Vagina (tissue), 2 donors: ENCODE measurements around the gene ANKRD39.

Experiments
- POLR2A ChIP-seq, 2 donors: fragments of 450-650 bp; IDR thresholded peaks; one replicate each; pipeline ENCODE4 v1.6.1; 2017; ENCODE audit warnings: antibody characterized with exemption in 2 of 2, mild to moderate bottlenecking in 2 of 2, moderate library complexity in 2 of 2
- POLR2AphosphoS5 ChIP-seq, 2 donors: sonication (generic); formaldehyde crosslinking; IDR thresholded peaks; one replicate each; pipeline ENCODE4 v1.9.0; 2017; ENCODE audit warnings: antibody characterized with exemption in 2 of 2, mild to moderate bottlenecking in 2 of 2, low read depth in 1 of 2; ENCODE audit not compliant: insufficient read depth in 1 of 2
- TF ChIP-seq, protein P1 (sequence below), 3 experiments: fragments of 450-650 bp in 2 of 3; fragments of 200-600 bp in 1 of 3; sonication (generic) in 1 of 3; IDR thresholded peaks; one replicate each; pipeline ENCODE4 v1.5.1; 2017 to 2019; ENCODE audit warnings: antibody characterized with exemption in 3 of 3, mild to moderate bottlenecking in 2 of 3, moderate library complexity in 2 of 3

- TF ChIP-seq, protein P1, sequence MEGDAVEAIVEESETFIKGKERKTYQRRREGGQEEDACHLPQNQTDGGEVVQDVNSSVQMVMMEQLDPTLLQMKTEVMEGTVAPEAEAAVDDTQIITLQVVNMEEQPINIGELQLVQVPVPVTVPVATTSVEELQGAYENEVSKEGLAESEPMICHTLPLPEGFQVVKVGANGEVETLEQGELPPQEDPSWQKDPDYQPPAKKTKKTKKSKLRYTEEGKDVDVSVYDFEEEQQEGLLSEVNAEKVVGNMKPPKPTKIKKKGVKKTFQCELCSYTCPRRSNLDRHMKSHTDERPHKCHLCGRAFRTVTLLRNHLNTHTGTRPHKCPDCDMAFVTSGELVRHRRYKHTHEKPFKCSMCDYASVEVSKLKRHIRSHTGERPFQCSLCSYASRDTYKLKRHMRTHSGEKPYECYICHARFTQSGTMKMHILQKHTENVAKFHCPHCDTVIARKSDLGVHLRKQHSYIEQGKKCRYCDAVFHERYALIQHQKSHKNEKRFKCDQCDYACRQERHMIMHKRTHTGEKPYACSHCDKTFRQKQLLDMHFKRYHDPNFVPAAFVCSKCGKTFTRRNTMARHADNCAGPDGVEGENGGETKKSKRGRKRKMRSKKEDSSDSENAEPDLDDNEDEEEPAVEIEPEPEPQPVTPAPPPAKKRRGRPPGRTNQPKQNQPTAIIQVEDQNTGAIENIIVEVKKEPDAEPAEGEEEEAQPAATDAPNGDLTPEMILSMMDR (IDR thresholded peaks at IDR 0.05), result no peak
- TF ChIP-seq POLR2A (IDR thresholded peaks at IDR 0.05) (no peak), POLR2AphosphoS5 (IDR thresholded peaks at IDR 0.05; ENCODE audit: insufficient read depth in 1 of 2, low read depth in 1 of 2) (peak in 1 of 2 donors; percentile 57)
These were observed 42.3 kb downstream of the ANKRD39 start for GRCh38 chr2:96815326-96816126.
